ENCODE results near the gene FNDC3B. TPM values are rescaled to one million over a fixed set of nuclear protein-coding genes. Genes with fewer than 3 reads are reported as not detected.
"Not testable (repeated sequence)": the region's sequence is repeated elsewhere in the genome, so short reads cannot be mapped to it uniquely, and the experiment has no call there.

Gene FNDC3B
- total RNA-seq, 2 experiments from 2014 or later: 11.5 to 12.3 TPM

DNA sequence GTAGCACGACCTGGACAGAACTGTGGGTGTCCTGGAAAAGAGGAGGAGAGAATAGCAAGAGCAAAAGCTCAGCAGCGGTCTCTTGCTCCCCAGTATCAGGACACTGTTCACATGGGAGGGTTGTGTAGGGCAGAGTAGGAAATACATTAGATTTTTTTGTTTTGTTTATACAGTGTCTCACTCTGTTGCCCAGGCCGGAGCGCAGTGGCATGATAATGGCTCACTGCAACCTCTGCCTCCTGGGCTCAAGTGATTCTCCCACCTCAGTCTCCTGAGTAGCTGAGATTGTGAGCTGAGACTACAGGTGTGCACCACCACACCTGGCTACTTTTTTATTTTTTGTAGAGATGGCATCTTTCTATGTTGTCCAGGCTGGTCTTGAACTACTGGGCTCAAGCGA is 53.3 kb downstream of the FNDC3B start:
- ATAC-seq (no peak), DNase-seq (no peak)
- peaks cover 35% of the 10 kb centered on the region for H3K4me1 Mint-ChIP-seq (ENCODE audit: low read depth)
- no peaks in the 10 kb centered on the region for H3K27me3 Mint-ChIP-seq (ENCODE audit: low read depth)
- H3K9me3 Mint-ChIP-seq (ENCODE audit: insufficient read depth): no peaks in the 10 kb centered on the region
- no peak overlapping the region for H3K27ac Mint-ChIP-seq
- no peak overlapping the region for H3K4me3 Mint-ChIP-seq
- CTCF ChIA-PET: interaction anchor here (1.3 to 2.4 kb wide), 2 partner anchors 9 to 11 kb away, joined by 3 to 6 read pairs; no protein-coding TSS in a partner anchor
- POLR2A ChIA-PET: interaction anchor here (0.8 kb wide), 1 partner anchor 9 kb away, joined by 3 read pairs; no protein-coding TSS in a partner anchor
- peaks cover 3% of the 10 kb centered on the region for H3K36me3 Mint-ChIP-seq (ENCODE audit: low read depth)

GRCh38 chr3:172093581-172094443 is 54.4 kb downstream of the FNDC3B start:
- DNase-seq; POLR2A ChIA-PET; H3K9me3 Mint-ChIP-seq (ENCODE audit: insufficient read depth); H3K27me3 Mint-ChIP-seq (ENCODE audit: low read depth); ATAC-seq; H3K27ac Mint-ChIP-seq; H3K4me3 Mint-ChIP-seq; H3K36me3 Mint-ChIP-seq (ENCODE audit: low read depth): not testable (repeated sequence)
- CTCF ChIA-PET: interaction anchor here (1.3 to 2.4 kb wide), 2 partner anchors 8 to 12 kb away, joined by 3 to 6 read pairs; no protein-coding TSS in a partner anchor
- peaks cover 28% of the 10 kb centered on the region for H3K4me1 Mint-ChIP-seq (ENCODE audit: low read depth)

DNA sequence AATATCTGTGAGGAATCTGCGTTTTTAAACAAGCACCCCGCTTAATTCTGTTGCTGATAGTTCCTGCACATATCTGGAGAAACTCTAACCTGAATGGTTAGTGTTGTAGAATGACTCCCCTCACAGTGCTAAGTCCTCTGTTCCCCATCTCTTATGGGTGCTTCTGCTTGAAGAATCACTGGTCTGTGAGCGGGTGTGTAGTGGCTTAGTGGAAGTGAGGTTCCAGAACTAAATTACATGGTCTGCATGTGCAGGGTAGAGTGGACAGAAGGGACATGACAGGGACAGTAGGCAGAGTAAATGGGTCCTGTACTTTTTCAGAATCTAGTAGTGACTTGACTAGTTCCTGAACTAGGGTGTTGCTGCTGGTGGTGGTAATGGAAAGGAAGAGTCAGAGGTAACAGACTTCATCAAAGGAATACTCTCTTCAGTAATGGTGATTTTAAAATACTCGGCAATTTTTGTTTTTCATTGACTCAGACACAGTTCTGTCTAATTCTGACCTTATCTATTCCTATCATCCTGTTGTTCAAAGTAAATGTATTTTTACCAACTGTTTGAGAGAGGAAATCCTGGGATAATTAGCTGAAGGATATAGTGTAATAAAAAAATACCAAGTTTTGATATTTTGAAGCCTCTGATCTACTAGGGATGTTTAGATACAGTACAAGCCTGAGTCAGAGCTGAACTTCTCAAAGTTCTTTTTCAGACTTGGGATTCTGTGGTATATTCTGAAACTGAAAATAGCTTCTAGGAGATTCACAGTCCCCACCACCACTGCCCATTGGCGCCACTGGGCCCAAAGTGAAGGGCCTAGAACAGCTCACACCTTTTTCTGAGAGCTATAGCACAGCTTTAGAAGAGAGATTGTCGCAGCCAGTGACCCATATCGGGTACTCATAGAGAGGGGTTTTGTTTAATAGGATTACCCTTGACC is 55.5 kb downstream of the FNDC3B start:
- ChIA-PET POLR2A (no interaction called here), CTCF (interaction anchor here (1.1 to 1.6 kb wide), 2 partner anchors 13 to 48 kb away, joined by 3 to 4 read pairs; no protein-coding TSS in a partner anchor)
- no peaks in the 10 kb centered on the region for H3K27me3 Mint-ChIP-seq (ENCODE audit: low read depth)

DNA sequence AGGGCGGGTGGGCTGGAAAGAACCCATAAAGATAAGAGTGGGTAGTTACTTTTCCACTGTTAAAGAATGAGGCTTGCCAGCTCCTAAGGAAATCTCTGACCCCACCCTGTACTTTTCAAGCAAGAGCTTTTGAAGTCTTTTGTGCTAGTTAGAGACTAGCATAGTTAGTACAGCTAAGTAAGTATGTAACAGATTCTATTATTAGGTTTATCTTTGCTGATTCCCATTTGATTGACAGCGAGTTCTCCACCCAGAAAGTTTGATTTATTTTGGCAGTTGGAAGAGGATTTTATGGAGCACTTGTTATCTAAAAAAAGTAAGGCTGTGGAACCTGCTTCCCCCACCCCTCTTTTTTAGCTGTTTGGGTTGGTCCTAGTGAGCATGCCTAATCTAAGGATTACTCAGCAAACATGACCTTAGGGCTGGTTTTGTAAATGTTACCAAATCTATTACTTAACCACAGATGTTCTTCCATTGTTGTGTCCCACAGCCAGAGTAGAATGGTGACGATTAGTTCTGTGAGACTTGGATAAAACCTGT is 57.6 kb downstream of the FNDC3B start:
- CTCF ChIA-PET: interaction anchor here (1.0 kb wide), 1 partner anchor 11 kb away, joined by 3 read pairs; no protein-coding TSS in a partner anchor
- no peak overlapping the region for H3K4me3 Mint-ChIP-seq
- POLR2A ChIA-PET: no interaction called here
- peaks cover 40% of the 10 kb centered on the region for H3K4me1 Mint-ChIP-seq (ENCODE audit: low read depth)
- no peak for ATAC-seq
- no peak overlapping the region for H3K27ac Mint-ChIP-seq
- DNase-seq: no peak
- no peaks in the 10 kb centered on the region for H3K9me3 Mint-ChIP-seq (ENCODE audit: insufficient read depth)
- peaks cover under 1% of the 10 kb centered on the region for H3K36me3 Mint-ChIP-seq (ENCODE audit: low read depth)
- H3K27me3 Mint-ChIP-seq (ENCODE audit: low read depth): no peaks in the 10 kb centered on the region

More for the DNA sequence above, 55.5 kb downstream of the FNDC3B start:
- DNase-seq (peak; percentile 42), ATAC-seq (peak; percentile 87)
- peak overlapping the region; percentile 0 for H3K27ac Mint-ChIP-seq
- peaks cover 37% of the 10 kb centered on the region for H3K4me1 Mint-ChIP-seq (ENCODE audit: low read depth)
- H3K9me3 Mint-ChIP-seq (ENCODE audit: insufficient read depth): no peaks in the 10 kb centered on the region
- peak overlapping the region; percentile 17 for H3K4me3 Mint-ChIP-seq
- peaks cover 2% of the 10 kb centered on the region for H3K36me3 Mint-ChIP-seq (ENCODE audit: low read depth)

DNA sequence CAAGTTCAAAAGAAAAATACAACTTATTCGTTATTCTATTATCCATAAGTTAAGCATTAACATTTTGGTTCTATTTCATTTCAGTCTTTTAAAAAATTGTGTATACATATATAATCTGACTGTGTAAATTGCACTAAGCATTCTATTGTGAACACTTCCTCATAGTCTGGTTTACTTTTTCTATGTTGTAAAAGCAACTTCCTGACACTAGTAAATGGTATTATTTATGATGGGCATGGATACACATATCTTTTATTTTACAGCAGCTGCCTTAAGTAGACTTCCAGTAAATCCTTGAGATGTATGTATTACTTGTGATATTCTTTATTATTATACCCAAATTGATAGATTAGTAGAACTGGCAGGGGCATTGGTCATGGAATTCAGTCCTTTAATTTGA is 58.2 kb downstream of the FNDC3B start:
- ATAC-seq (no peak), DNase-seq (no peak)
- Mint-ChIP-seq H3K4me3 (no peak overlapping the region), H3K4me1 (ENCODE audit: low read depth) (peaks cover 46% of the 10 kb centered on the region), H3K9me3 (ENCODE audit: insufficient read depth) (no peaks in the 10 kb centered on the region), H3K27ac (no peak overlapping the region), H3K36me3 (ENCODE audit: low read depth) (peaks cover 4% of the 10 kb centered on the region), H3K27me3 (ENCODE audit: low read depth) (no peaks in the 10 kb centered on the region)
- CTCF ChIA-PET: no interaction called here
- POLR2A ChIA-PET: interaction anchor here (0.6 kb wide), 1 partner anchor 83 kb away, joined by 3 read pairs; no protein-coding TSS in a partner anchor

GRCh38 chr3:172098698-172099494 is 59.5 kb downstream of the FNDC3B start:
- Mint-ChIP-seq H3K4me3 (no peak overlapping the region), H3K4me1 (ENCODE audit: low read depth) (peaks cover 57% of the 10 kb centered on the region), H3K27me3 (ENCODE audit: low read depth) (no peaks in the 10 kb centered on the region), H3K9me3 (ENCODE audit: insufficient read depth) (no peaks in the 10 kb centered on the region), H3K27ac (no peak overlapping the region), H3K36me3 (ENCODE audit: low read depth) (peaks cover 4% of the 10 kb centered on the region)
- ATAC-seq: no peak
- CTCF ChIA-PET: no interaction called here
- POLR2A ChIA-PET: no interaction called here
- no peak for DNase-seq

- Mint-ChIP-seq H3K36me3 (ENCODE audit: low read depth) (peaks cover 4% of the 10 kb centered on the region), H3K27me3 (ENCODE audit: low read depth) (no peaks in the 10 kb centered on the region), H3K27ac (no peak overlapping the region), H3K9me3 (ENCODE audit: insufficient read depth) (no peaks in the 10 kb centered on the region), H3K4me3 (no peak overlapping the region), H3K4me1 (ENCODE audit: low read depth) (peaks cover 58% of the 10 kb centered on the region)
- ATAC-seq (no peak), DNase-seq (no peak)
- POLR2A ChIA-PET: no interaction called here
- CTCF ChIA-PET: no interaction called here
Observed at GRCh38 chr3:172099495-172099808, 60.1 kb downstream of the FNDC3B start.

DNA sequence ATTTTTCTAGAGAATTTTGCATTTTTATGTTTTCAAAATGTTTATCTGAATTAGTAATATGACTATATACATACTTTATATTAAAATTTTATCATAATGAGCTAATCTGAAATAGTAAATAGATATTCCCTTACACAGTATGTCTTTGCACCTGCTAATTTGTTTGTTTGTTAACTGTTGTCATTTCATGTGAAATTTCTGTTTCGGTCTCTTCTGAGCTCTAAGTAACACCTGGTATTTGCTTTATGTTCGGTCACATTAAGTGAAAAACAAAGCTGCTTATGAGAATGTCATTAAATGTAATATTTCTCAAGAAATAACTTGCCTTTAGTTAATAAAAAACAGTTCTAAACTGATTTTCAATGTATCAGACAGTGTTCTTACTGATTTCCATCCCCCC is 61.1 kb downstream of the FNDC3B start:
- ChIA-PET CTCF (interaction anchor here (0.6 to 1.4 kb wide), 4 partner anchors 32 to 573 kb away, joined by 3 read pairs; no protein-coding TSS in a partner anchor), POLR2A (no interaction called here)
- Mint-ChIP-seq H3K4me1 (ENCODE audit: low read depth) (peaks cover 56% of the 10 kb centered on the region), H3K4me3 (no peak overlapping the region), H3K9me3 (ENCODE audit: insufficient read depth) (no peaks in the 10 kb centered on the region), H3K36me3 (ENCODE audit: low read depth) (peaks cover 4% of the 10 kb centered on the region), H3K27ac (no peak overlapping the region), H3K27me3 (ENCODE audit: low read depth) (no peaks in the 10 kb centered on the region)
- DNase-seq (no peak), ATAC-seq (no peak)

GRCh38 chr3:172101107-172101506 is 61.7 kb downstream of the FNDC3B start:
- Mint-ChIP-seq H3K27ac (no peak overlapping the region), H3K36me3 (ENCODE audit: low read depth) (peaks cover 8% of the 10 kb centered on the region)

DNA sequence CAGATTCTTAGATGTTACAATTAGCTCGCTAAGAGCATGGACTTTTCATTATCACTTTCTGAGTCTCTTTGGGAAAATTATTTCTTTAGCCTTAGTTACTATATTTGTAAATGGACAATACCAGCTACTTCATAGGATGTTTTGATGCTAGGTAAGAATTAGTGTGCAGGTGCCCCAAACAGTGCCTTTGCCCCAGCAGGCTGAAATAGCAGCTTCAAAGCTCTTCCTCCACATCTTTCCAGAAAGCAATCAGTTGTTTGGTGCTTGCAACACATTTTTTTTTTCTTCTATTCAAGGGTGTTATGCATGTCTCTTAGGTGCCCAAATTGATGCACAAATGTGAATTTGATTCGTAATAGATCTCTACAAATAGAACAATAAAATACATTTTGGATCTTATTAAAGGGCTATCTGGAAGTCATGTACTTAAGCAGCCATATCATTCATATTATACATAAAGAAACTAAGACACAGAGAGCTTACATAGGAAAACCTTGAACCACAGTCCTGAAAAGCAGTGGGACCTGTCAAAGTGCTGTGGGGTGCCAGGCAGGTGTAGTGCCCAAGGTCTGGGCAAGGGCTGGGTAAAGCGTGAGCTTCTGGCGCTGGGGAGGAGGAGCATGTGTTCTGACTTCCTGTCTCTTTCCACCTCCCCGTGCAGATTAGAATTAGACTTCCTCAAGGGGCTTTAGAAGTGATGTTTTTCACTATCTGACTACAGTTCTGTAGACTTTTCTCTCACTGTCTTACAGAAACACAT is 62.9 kb downstream of the FNDC3B start:
- DNase-seq (peak; percentile 59), ATAC-seq (peak; percentile 59)
- Mint-ChIP-seq H3K4me3 (peak overlapping the region; percentile 46), H3K27ac (peak overlapping the region; percentile 62), H3K36me3 (ENCODE audit: low read depth) (peaks cover 11% of the 10 kb centered on the region), H3K9me3 (ENCODE audit: insufficient read depth) (no peaks in the 10 kb centered on the region), H3K27me3 (ENCODE audit: low read depth) (peaks cover 2% of the 10 kb centered on the region), H3K4me1 (ENCODE audit: low read depth) (peaks cover 66% of the 10 kb centered on the region)
- ChIA-PET POLR2A (interaction anchor here (0.9 kb wide), 1 partner anchor 10 kb away, joined by 3 read pairs; no protein-coding TSS in a partner anchor), CTCF (interaction anchor here (0.9 to 2.3 kb wide), 5 partner anchors 10 to 230 kb away, joined by 3 to 11 read pairs (median 5); no protein-coding TSS in a partner anchor)

More at GRCh38 chr3:172101107-172101506, 61.7 kb downstream of the FNDC3B start:
- Mint-ChIP-seq H3K4me1 (ENCODE audit: low read depth) (peaks cover 56% of the 10 kb centered on the region), H3K4me3 (no peak overlapping the region), H3K9me3 (ENCODE audit: insufficient read depth) (no peaks in the 10 kb centered on the region), H3K27me3 (ENCODE audit: low read depth) (no peaks in the 10 kb centered on the region)
- ATAC-seq (no peak), DNase-seq (no peak)
- CTCF ChIA-PET: interaction anchor here (0.6 to 2.3 kb wide), 6 partner anchors 9 to 572 kb away, joined by 3 to 11 read pairs (median 3); no protein-coding TSS in a partner anchor
- POLR2A ChIA-PET: interaction anchor here (0.9 kb wide), 1 partner anchor 9 kb away, joined by 3 read pairs; no protein-coding TSS in a partner anchor

All from activated CD8-positive, alpha-beta T cell treated with anti-CD3 and anti-CD28 coated beads, Interleukin-2, amount 10 ng/mL, durations not matched to agents 7 days and 5 days (primary cell).